GM18505 (cell line): ENCODE data around the gene GIGYF2.

Source experiments
- ATAC-seq: cut with Tn5 transposase; IDR thresholded peaks from one replicate; pipeline ENCODE4 v1.9.1; 2021; ENCODE audit not compliant: unreplicated experiment
- POLR2A ChIP-seq: IDR thresholded peaks from 4 replicates; pipeline ENCODE4 v1.6.1; 2011; ENCODE audit warnings: borderline replicate concordance; ENCODE audit not compliant: insufficient read depth, insufficient read length; ENCODE audit errors: extremely low read depth

The GIGYF2 gene

DNA sequence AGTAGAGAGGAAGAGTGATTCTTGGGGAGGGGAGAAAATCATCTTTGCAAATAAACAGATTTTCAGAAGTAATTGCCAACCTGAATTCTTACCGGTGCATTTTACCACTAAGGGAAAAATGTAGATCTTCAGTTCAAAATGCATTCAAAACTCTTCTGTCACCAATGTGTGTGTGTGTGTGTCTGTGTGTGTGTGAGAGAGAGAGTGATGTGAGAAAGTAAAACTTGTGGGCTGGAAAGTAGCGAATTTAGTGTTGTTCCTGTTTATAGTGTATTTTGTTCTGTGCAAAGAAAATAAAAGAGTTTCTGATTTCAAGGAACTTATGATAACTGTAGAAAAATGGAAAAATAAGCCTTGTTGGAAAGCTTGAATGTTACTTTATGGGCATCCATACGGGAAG lies 52.2 kb downstream of the GIGYF2 start:
- TF ChIP-seq POLR2A = no peak
- ATAC-seq = no peak

DNA sequence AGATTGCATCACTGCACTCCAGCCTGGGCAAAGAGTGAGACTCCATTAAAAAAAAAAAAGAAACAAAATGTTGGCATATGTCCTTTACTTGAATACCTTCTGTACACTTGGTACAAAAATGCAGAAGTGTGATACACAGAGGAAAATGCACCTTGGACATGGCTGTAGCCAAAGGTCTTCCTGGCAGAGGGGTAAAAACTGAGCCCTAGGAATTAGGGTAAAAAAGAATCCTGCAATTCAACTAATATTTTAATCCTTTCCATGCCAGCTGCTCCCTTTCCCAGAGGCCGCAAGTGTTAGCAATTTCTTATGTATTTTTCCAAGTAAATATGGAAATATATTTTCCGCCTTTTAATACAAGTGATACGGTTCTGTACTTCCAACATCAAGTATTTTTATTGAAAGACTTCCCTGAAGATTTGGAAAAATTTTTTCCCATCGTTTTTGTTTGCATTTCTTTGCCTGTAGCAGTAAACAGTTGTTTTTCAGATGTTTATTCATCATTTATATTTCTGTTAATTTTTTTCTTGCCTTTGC lies 53.1 kb downstream of the GIGYF2 start:
- TF ChIP-seq POLR2A = no peak

DNA sequence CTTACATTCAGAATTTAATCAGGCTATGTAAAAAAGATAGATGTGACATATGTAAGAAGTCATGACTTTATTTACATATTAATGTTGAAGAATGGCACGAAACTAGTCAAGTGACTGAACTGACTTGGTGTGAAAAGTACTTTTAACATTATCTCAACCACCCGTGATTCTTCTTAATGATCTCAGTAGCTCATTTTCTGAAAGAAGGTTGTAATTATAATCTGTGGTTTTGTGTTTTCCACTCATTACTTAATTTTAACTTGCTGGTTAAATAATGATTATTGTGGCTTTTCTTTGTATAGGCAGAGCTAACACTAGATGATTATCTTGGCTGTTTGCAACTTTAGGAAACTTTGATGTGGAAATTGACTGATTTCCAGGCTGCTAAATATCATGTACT lies 60.8 kb downstream of the GIGYF2 start:
- TF ChIP-seq POLR2A = no peak
- ATAC-seq = no peak

More for the DNA sequence above, 53.1 kb downstream of the GIGYF2 start:
- ATAC-seq = no peak

GRCh38 chr2:232761301-232761907 lies 64.3 kb downstream of the GIGYF2 start:
- no peak for ATAC-seq
- TF ChIP-seq POLR2A = no peak

GRCh38 chr2:232767866-232768265 lies 70.7 kb downstream of the GIGYF2 start:
- TF ChIP-seq POLR2A = no peak

DNA sequence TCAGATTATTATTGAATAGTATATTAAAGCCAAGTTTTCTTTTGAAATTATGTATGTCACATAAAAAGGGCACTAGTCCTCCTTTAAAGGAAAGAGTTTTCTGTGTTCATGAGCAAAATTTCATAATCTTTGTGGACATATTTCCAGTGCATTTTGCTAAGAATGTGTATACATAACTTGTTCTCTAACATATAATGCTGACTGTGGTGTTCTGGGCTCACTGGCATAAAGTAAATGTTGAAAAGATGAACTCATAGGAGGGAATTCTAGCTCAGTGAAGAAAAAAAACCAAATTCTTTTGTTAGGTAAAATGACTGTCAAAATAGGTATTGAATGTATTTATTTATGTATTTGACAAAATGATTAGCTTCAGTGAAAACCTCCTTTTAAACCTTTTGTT lies 73.1 kb downstream of the GIGYF2 start:
- no peak for ATAC-seq
- TF ChIP-seq POLR2A = no peak

More at GRCh38 chr2:232767866-232768265, 70.7 kb downstream of the GIGYF2 start:
- no peak for ATAC-seq

- TF ChIP-seq POLR2A = no peak
- no peak for ATAC-seq
Observed at GRCh38 chr2:232771870-232772269, 74.7 kb downstream of the GIGYF2 start.

- no peak for TF ChIP-seq POLR2A
- peak; percentile 74 for ATAC-seq
Observed at GRCh38 chr2:232772531-232772930, 75.4 kb downstream of the GIGYF2 start.

- TF ChIP-seq POLR2A = no peak
- no peak for ATAC-seq
Observed at GRCh38 chr2:232773815-232774214, 76.7 kb downstream of the GIGYF2 start.

GRCh38 chr2:232776435-232776834 lies 79.3 kb downstream of the GIGYF2 start, which contains the start of gene KCNJ13:
KCNJ13 (minus strand) TSS chr2:232776565; CDS start chr2:232771362, 5,203 bp downstream.
- no peak for ATAC-seq
- TF ChIP-seq POLR2A = no peak

DNA sequence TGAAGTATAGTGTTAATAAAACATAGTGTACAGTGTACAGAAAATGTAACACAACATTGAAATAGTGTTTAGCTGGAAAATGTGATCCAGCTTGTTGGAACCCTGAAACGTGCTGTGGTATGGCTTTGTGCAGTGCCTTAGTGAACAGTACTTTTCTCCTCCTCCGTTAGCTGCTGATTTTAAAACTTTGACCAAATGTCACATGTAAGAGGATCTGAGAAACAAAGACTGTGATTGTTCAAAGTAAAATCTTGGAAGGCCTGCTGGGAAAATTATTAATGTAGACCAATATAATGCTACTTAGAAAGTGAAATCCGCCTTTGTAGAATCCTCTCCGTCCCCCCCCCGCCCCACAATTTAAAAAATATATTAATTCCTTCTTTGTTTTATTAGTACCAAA lies 80.1 kb downstream of the GIGYF2 start:
- TF ChIP-seq POLR2A = no peak
- no peak for ATAC-seq

DNA sequence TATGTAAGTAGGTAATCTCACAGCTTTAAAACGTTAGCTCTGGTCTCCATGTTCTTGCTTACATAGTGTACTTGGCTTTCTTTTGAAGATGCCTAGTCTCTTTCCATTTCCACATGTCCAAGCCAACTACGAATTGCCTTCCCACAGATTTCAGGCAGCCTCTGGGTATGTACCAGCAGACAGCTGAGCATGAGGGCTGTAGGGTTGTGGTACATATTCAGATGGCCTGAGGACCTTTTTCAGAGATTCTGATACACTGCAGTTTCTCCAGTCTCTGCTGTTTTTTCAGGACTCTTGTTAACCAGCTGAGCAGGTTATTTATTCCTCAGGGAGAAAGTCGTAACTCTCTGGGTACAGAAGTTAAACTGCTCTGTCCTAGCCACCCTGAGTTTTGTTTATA lies 82.3 kb downstream of the GIGYF2 start:
- no peak for TF ChIP-seq POLR2A
- ATAC-seq = no peak

GRCh38 chr2:232779934-232780333 lies 82.8 kb downstream of the GIGYF2 start:
- no peak for TF ChIP-seq POLR2A

GRCh38 chr2:232781765-232782164 lies 84.6 kb downstream of the GIGYF2 start:
- no peak for TF ChIP-seq POLR2A
- ATAC-seq = peak; percentile 83

More at GRCh38 chr2:232779934-232780333, 82.8 kb downstream of the GIGYF2 start:
- no peak for ATAC-seq
